Measurements from ENCODE around the gene CTNND2. TPM values are rescaled to one million over a fixed set of nuclear protein-coding genes. Genes with fewer than 3 reads are reported as not detected.

The CTNND2 gene
- total RNA-seq, 2 experiments from 2014 or later = not detected

DNA sequence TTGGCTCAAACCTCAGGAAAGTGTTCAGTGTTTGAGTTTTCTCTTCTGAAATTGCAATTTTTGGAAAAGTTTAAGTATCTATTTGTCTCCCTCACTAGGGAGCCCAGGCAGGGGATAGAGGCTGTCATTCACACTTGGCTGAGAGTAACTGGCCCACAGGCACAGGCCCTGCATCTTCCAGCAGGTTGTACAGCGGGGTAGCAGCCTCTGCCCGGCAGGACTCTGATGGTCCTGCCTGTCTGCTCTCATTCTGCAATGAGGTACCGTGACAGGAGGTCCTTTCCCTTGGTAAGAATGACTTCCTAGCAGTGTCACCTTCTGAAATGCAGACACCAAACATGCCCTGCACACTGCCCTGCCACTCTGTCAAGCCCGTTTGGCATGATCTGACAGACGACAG, 860.4 kb downstream of the CTNND2 start:
- Mint-ChIP-seq H3K4me1 (no peaks in the 10 kb centered on the region), H3K27ac (no peak overlapping the region), H3K9me3 (no peaks in the 10 kb centered on the region), H3K27me3 (peaks cover 1% of the 10 kb centered on the region), H3K36me3 (ENCODE audit: low read depth) (no peaks in the 10 kb centered on the region), H3K4me3 (no peak overlapping the region)
- CTCF ChIA-PET = no interaction called here
- POLR2A ChIA-PET = no interaction called here
- DNase-seq = no peak

DNA sequence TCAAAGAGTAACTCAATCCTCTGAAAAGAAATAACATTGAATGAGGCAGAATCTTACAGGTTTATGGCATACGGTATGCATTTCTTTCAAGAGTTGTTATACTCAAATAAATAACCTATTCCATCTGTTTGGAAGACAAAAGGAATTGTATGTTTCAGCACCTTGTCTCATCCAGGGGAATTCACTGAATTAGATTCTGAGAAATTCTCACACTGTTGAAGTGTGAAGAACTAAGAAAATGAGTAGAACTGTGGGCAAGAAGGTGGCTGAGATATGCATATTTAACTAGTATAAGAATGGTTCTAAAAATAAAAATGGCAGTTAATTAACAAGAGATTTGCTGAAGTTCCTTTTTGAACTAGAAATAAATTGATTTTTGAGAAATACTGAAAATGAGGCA, 863.9 kb downstream of the CTNND2 start:
- no peak for DNase-seq
- H3K9me3 Mint-ChIP-seq = no peaks in the 10 kb centered on the region
- H3K36me3 Mint-ChIP-seq (ENCODE audit: low read depth) = no peaks in the 10 kb centered on the region
- H3K27me3 Mint-ChIP-seq = peaks cover 1% of the 10 kb centered on the region
- ChIA-PET CTCF (no interaction called here), POLR2A (no interaction called here)
- H3K4me3 Mint-ChIP-seq = no peak overlapping the region
- no peak overlapping the region for H3K27ac Mint-ChIP-seq
- H3K4me1 Mint-ChIP-seq = no peaks in the 10 kb centered on the region

DNA sequence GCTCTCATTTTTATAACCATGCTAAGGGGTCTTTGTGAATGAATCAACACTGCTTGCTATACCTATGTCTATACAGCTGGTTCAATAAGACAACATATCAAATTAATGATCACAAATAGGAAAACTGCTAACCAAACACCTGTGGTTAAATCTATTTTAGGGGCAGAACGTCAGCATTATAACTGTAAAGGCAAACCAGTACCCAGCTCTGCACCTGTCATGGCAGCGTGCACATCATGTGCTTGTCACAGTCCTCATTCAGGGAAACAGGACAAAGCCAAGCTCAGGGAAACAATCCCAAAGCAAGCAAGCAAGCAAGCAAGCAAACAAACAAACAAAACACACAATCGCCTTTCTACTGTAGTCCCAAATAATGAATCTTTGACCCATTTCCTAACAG, 865.5 kb downstream of the CTNND2 start:
- H3K27ac Mint-ChIP-seq = no peak overlapping the region
- ChIA-PET POLR2A (no interaction called here), CTCF (no interaction called here)
- no peak overlapping the region for H3K4me3 Mint-ChIP-seq
- H3K9me3 Mint-ChIP-seq = no peaks in the 10 kb centered on the region
- H3K36me3 Mint-ChIP-seq (ENCODE audit: low read depth) = no peaks in the 10 kb centered on the region
- DNase-seq = no peak
- H3K4me1 Mint-ChIP-seq = no peaks in the 10 kb centered on the region
- H3K27me3 Mint-ChIP-seq = peaks cover 1% of the 10 kb centered on the region

DNA sequence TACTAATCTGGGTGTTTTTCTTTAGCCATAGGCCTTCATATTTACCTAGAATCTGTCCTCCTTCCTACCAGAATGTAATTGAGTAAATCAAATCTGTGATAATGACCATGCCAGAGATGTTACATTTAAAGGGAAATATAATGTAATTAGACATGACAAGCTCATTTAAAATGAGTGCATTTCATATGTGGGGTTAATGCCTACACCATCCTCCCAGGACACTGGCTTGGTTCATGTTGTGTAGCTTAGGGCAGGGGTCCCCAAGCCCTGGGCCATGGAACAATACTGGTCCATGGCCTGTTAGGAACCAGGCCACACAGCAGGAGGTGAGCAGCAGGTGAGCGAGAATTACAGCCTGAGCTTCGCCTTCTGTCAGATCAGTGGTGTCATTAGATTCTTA, 866.3 kb downstream of the CTNND2 start:
- Mint-ChIP-seq H3K9me3 (no peaks in the 10 kb centered on the region), H3K4me1 (no peaks in the 10 kb centered on the region), H3K27me3 (peaks cover 1% of the 10 kb centered on the region), H3K36me3 (ENCODE audit: low read depth) (no peaks in the 10 kb centered on the region), H3K4me3 (no peak overlapping the region), H3K27ac (no peak overlapping the region)
- CTCF ChIA-PET = no interaction called here
- POLR2A ChIA-PET = no interaction called here
- no peak for DNase-seq

DNA sequence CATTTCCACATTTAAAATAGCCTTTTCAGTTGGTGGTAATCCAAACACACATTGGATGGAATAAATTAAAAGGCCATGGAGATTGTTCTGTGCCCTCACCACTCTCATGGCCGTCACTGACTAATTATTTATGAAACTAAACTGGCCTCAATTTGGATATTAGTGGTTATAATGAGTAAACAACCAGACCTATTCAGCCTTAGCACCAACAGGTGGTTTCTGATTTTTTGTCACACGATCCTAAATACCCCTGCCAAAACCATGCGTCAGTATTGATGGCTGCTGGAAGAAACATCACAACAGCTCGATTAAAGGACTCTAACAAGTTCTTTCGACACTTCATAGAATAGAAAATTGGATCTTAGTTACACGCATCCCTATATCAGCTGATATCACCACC, 867.2 kb downstream of the CTNND2 start:
- no peaks in the 10 kb centered on the region for H3K36me3 Mint-ChIP-seq (ENCODE audit: low read depth)
- CTCF ChIA-PET = no interaction called here
- POLR2A ChIA-PET = no interaction called here
- H3K4me3 Mint-ChIP-seq = no peak overlapping the region
- no peaks in the 10 kb centered on the region for H3K9me3 Mint-ChIP-seq
- H3K4me1 Mint-ChIP-seq = no peaks in the 10 kb centered on the region
- peaks cover 1% of the 10 kb centered on the region for H3K27me3 Mint-ChIP-seq
- H3K27ac Mint-ChIP-seq = no peak overlapping the region
- no peak for DNase-seq

DNA sequence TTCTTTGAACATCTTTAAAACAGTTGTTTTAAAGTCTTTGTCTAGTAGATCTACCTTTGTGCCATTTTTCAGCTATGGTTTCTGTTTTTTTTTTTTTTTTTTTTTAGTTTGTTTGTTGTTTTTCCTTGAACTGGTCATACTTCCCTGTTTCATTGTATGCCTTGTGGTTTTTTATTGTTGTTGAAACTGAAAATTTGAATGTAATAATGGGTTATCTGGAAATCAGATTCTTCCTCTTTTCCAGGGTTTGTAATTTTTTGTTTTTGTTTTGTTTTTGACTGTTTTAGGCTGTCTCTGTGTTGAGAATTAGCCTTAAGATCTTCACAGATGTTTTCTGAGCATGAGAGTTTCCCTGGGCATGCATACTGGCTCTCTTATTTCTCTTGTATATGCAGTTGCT, 873.6 kb downstream of the CTNND2 start:
- no peak overlapping the region for H3K4me3 Mint-ChIP-seq
- peaks cover 3% of the 10 kb centered on the region for H3K9me3 Mint-ChIP-seq
- H3K27me3 Mint-ChIP-seq = no peaks in the 10 kb centered on the region
- ChIA-PET CTCF (no interaction called here), POLR2A (no interaction called here)
- no peaks in the 10 kb centered on the region for H3K4me1 Mint-ChIP-seq
- H3K36me3 Mint-ChIP-seq (ENCODE audit: low read depth) = no peaks in the 10 kb centered on the region
- no peak overlapping the region for H3K27ac Mint-ChIP-seq
- no peak for DNase-seq

DNA sequence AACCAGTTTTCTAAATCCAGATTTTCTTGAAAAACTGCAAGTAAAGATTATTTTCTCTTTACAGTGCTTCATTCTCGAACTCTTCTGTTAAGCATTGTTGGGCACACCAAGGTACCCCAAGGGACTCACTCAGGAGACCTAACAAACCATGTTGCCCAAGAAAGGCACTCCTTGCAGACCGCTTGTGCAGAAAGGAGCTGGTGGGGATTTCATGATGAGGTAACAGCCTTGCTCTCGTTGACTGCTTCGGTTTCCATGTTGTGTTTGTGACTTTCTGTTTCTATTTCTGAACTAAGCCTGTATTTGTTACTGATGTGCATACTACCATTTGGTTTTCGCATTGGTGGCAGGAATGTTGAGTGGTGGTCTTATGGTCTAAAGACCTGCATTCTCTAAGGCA, 876.6 kb downstream of the CTNND2 start:
- H3K4me1 Mint-ChIP-seq = no peaks in the 10 kb centered on the region
- peaks cover 3% of the 10 kb centered on the region for H3K9me3 Mint-ChIP-seq
- ChIA-PET POLR2A (no interaction called here), CTCF (no interaction called here)
- no peak overlapping the region for H3K4me3 Mint-ChIP-seq
- no peak overlapping the region for H3K27ac Mint-ChIP-seq
- no peaks in the 10 kb centered on the region for H3K36me3 Mint-ChIP-seq (ENCODE audit: low read depth)
- peaks cover 4% of the 10 kb centered on the region for H3K27me3 Mint-ChIP-seq
- DNase-seq = no peak

DNA sequence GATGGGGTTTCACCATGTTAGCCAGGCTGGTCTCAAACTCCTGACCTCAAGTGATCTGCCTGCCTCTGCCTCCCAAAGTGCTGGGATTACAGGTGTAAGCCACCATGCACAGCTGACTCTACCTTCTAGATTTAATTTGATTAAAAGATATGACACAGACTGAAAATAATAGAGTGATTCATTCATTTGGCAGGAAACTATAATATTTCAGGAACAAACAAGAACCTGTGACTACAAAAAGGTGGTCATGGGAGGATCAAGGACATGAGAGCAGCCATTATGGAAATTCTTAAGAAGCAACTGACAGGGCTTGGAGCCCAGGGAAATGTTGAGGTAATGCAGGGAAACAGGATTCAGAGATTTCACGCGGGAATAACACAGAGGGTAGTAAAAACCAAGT, 877.7 kb downstream of the CTNND2 start:
- no peak for DNase-seq
- peaks cover 4% of the 10 kb centered on the region for H3K27me3 Mint-ChIP-seq
- H3K36me3 Mint-ChIP-seq (ENCODE audit: low read depth) = no peaks in the 10 kb centered on the region
- CTCF ChIA-PET = no interaction called here
- POLR2A ChIA-PET = no interaction called here
- peaks cover 3% of the 10 kb centered on the region for H3K9me3 Mint-ChIP-seq
- H3K4me3 Mint-ChIP-seq = no peak overlapping the region
- H3K4me1 Mint-ChIP-seq = no peaks in the 10 kb centered on the region
- H3K27ac Mint-ChIP-seq = no peak overlapping the region

DNA sequence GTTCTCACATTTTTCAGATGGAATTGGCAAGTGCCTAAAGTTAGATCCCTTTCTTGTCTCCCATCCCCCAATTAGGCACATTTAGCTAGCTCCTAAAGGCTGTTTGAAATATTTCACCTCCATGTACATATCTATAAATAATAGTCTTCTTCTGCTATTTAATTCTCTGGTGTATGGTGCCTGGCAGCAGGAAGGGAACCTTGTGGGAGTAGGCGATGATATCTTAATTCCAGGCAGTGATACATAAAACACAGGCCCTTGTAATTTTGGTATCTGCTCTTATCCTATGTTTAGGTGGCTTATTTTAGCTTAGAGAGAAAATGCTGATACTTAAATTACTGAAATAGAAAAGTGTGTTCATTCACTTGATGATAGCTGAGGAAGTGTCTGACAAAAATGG, 880.3 kb downstream of the CTNND2 start:
- CTCF ChIA-PET = interaction anchor here (1.4 kb wide), 1 partner anchor 36 kb away, joined by 4 read pairs; no protein-coding TSS in a partner anchor
- H3K36me3 Mint-ChIP-seq (ENCODE audit: low read depth) = no peaks in the 10 kb centered on the region
- H3K4me3 Mint-ChIP-seq = no peak overlapping the region
- POLR2A ChIA-PET = no interaction called here
- no peak for DNase-seq
- H3K27me3 Mint-ChIP-seq = peaks cover 4% of the 10 kb centered on the region
- no peak overlapping the region for H3K27ac Mint-ChIP-seq
- no peaks in the 10 kb centered on the region for H3K4me1 Mint-ChIP-seq
- H3K9me3 Mint-ChIP-seq = no peaks in the 10 kb centered on the region

DNA sequence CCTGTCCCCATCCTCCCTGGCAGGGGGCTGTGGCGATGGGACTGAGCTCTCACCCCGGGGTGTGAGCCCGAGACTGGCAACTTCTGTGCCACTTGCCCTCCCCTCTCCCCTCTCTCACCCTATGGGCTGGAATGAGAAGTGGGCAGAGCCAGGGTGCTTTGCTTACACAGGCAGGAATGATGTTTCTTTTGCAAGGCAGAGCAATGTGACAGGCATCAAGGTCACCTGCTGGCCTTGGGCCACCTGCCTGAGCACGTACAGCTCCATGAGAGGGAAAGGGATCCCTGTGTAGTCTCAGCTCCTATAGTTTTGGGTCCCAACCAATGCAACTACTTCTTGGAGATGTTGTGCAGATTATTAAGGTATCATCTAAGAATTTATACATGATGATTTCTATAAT, 890.5 kb downstream of the CTNND2 start:
- CTCF ChIA-PET = no interaction called here
- H3K4me1 Mint-ChIP-seq = no peaks in the 10 kb centered on the region
- no peak for DNase-seq
- no peak overlapping the region for H3K27ac Mint-ChIP-seq
- H3K4me3 Mint-ChIP-seq = no peak overlapping the region
- POLR2A ChIA-PET = no interaction called here
- peaks cover 2% of the 10 kb centered on the region for H3K27me3 Mint-ChIP-seq
- no peaks in the 10 kb centered on the region for H3K9me3 Mint-ChIP-seq
- H3K36me3 Mint-ChIP-seq (ENCODE audit: low read depth) = no peaks in the 10 kb centered on the region

DNA sequence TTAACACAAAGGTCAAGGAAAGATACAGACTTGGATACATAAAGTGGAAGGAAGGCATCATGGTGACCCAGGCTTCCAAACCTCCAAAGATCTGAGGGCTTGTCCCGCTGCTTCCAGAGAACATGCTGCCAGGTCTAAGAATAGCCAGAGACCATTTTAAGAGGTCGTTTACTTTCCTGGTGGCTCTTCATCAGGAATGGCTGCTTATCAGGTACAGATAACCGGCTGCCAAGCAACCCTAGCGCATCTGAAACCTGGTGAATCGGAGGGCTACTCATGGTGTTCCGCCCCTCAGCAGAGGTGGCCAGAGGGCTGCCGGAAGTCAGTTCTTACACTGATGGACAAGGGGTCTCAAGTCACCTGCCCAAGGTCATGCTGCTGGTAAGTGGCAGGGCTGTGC, 892.0 kb downstream of the CTNND2 start:
- peaks cover 2% of the 10 kb centered on the region for H3K27me3 Mint-ChIP-seq
- no peaks in the 10 kb centered on the region for H3K4me1 Mint-ChIP-seq
- H3K4me3 Mint-ChIP-seq = no peak overlapping the region
- H3K27ac Mint-ChIP-seq = no peak overlapping the region
- no peak for DNase-seq
- H3K9me3 Mint-ChIP-seq = no peaks in the 10 kb centered on the region
- CTCF ChIA-PET = no interaction called here
- no peaks in the 10 kb centered on the region for H3K36me3 Mint-ChIP-seq (ENCODE audit: low read depth)
- POLR2A ChIA-PET = no interaction called here

DNA sequence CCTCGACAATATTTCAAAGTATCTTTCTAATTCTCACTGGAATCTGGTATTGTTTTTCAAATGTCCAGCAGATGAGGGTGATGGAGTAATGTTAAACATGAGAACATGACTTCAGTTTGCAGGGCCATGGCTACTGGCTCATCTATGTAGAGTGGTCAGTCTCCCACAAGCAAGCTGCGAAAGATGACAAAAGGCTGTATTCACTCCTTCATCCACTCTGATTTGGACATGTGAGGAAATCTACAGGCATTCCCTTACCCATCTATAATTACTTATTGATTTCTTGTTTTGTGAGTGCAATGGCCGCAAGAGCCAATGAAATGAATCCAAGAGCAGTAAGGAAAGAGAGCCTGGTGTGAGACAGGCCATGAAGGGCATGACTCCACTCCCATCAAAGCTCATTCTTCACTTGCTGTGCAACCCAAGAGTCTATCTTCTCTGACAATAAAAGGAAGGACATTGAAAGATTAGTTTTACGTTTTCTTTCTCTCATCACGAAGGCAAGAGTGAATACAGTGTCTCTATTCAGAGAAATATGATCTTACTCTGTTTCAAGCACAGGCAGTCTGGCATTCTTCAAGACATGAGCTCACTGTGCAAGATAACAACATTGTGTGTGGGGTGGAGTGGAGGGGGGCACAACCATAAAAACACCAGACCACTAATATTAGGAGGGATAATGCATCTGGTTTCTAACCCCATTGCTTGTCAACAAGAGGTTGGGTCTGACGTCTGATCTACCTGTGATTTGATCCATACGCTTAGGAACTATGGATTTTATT, 893.6 kb downstream of the CTNND2 start:
- CTCF ChIA-PET = interaction anchor here (1.0 kb wide), 1 partner anchor 9 kb away, joined by 4 read pairs; no protein-coding TSS in a partner anchor
- DNase-seq = no peak
- H3K36me3 Mint-ChIP-seq (ENCODE audit: low read depth) = no peaks in the 10 kb centered on the region
- H3K27ac Mint-ChIP-seq = no peak overlapping the region
- H3K9me3 Mint-ChIP-seq = no peaks in the 10 kb centered on the region
- no peaks in the 10 kb centered on the region for H3K4me1 Mint-ChIP-seq
- POLR2A ChIA-PET = no interaction called here
- peaks cover 2% of the 10 kb centered on the region for H3K27me3 Mint-ChIP-seq
- no peak overlapping the region for H3K4me3 Mint-ChIP-seq

DNA sequence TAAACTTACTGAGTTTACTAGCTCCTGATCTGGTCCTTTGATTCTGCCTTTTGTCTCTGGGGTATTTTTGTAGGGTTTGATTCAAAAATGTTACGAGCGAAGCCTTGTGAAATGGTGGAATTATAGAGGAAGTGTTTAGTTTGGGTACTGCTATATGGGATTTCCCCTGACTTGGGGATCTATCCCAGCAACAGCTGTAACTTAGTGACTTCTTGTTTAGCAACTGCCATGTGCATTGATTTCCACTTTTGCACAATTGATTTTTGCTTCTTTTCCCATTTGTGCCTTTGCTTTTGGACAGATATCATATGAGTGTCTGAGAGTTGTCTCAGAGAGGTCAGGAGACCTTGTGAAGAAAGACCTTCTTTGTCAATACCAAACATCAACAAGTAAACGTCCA, 894.7 kb downstream of the CTNND2 start:
- H3K27ac Mint-ChIP-seq = no peak overlapping the region
- CTCF ChIA-PET = interaction anchor here (1.0 kb wide), 1 partner anchor 8 kb away, joined by 4 read pairs; no protein-coding TSS in a partner anchor
- POLR2A ChIA-PET = no interaction called here
- no peaks in the 10 kb centered on the region for H3K27me3 Mint-ChIP-seq
- no peak for DNase-seq
- H3K9me3 Mint-ChIP-seq = no peaks in the 10 kb centered on the region
- no peaks in the 10 kb centered on the region for H3K36me3 Mint-ChIP-seq (ENCODE audit: low read depth)
- H3K4me3 Mint-ChIP-seq = no peak overlapping the region
- H3K4me1 Mint-ChIP-seq = no peaks in the 10 kb centered on the region

DNA sequence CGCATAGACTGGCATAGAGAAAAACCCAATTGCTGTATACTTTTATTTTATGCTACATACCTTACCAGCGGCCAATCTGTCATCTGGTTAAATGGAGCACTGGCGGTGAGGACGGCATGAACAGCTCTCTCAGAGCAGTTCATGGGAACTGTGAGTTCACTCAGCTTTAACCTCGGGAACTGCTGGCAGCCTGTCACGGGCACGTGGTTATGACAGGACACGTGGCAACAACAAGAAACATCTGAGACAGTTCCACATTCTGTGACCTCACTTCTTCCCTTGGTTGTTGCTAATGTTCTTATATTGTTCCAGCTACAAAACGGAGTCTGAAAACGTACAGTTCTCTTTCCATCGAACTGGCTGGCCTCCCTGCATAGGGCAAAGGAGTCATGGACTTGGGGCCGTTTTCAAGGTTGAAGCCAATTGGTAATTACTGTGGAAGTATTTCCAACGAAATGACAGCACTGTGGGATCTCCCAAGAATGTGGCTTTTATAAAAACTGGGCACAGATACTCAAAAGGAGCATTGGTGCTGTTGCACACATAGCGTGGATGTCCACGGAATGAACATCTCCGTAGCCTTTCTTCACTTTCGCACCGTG, 896.9 kb downstream of the CTNND2 start:
- H3K27ac Mint-ChIP-seq = no peak overlapping the region
- H3K36me3 Mint-ChIP-seq (ENCODE audit: low read depth) = no peaks in the 10 kb centered on the region
- no peaks in the 10 kb centered on the region for H3K4me1 Mint-ChIP-seq
- ChIA-PET CTCF (no interaction called here), POLR2A (no interaction called here)
- H3K27me3 Mint-ChIP-seq = no peaks in the 10 kb centered on the region
- DNase-seq = no peak
- no peak overlapping the region for H3K4me3 Mint-ChIP-seq
- no peaks in the 10 kb centered on the region for H3K9me3 Mint-ChIP-seq

All from activated CD4-positive, alpha-beta memory T cell treated with anti-CD3 and anti-CD28 coated beads, Interleukin-2, amount 10 ng/mL, durations not matched to agents 7 days and 5 days (primary cell).